HFFc6 (cell line): ENCODE measurements around the gene PICK1. TPM values are rescaled to one million over a fixed set of nuclear protein-coding genes. Genes with fewer than 3 reads are reported as not detected.
"Not testable (repeated sequence)": the region's sequence is repeated elsewhere in the genome, so short reads cannot be mapped to it uniquely, and the experiment has no call there.

Source experiments
- DNase-seq: peaks from one replicate; pipeline ENCODE4 v3.0.0-alpha.2; 2018
- H3K27ac Mint-ChIP-seq: 2 replicates; pipeline ENCODE4 v1.8.0; 2020; ENCODE audit warnings: mild to moderate bottlenecking, mixed read lengths
- H3K27me3 Mint-ChIP-seq: 2 replicates; pipeline ENCODE4 v1.8.0; 2021; ENCODE audit warnings: mild to moderate bottlenecking, moderate library complexity, mixed read lengths; ENCODE audit not compliant: insufficient read depth
- H3K36me3 Mint-ChIP-seq: 2 replicates; pipeline ENCODE4 v1.8.0; 2021; ENCODE audit warnings: low read depth, mixed read lengths
- H3K4me1 Mint-ChIP-seq: 2 replicates; pipeline ENCODE4 v1.8.0; 2020; ENCODE audit warnings: low read depth, mixed read lengths
- H3K4me3 Mint-ChIP-seq: 2 replicates; pipeline ENCODE4 v1.8.0; 2020; ENCODE audit warnings: mild to moderate bottlenecking, moderate library complexity, mixed read lengths
- H3K9me3 Mint-ChIP-seq: 2 replicates; pipeline ENCODE4 v1.8.0; 2020; ENCODE audit warnings: mild to moderate bottlenecking, mixed read lengths
- total RNA-seq, 6 experiments: library from RNA; stranded (reverse); fragmentation: NEBNext Ultra II Directional; extraction: Animal tissue kit (Norgen Biotek cat#: 25700); gene quantifications; 2 replicates in 1 of 6; 3 replicates in 5 of 6; pipeline ENCODE4 v1.2.3, GENCODE V29; 2021
- TF ChIP-seq, protein P1 (sequence below): fragments of 200-600 bp; sonication (generic); IDR thresholded peaks from 2 replicates; pipeline ENCODE4 v1.5.0; 2021; ENCODE audit warnings: antibody characterized with exemption, mild to moderate bottlenecking

PICK1 gene
- total RNA-seq, 6 experiments from 2014 or later = 7.0 to 10.0 (median 7.7) TPM

DNA sequence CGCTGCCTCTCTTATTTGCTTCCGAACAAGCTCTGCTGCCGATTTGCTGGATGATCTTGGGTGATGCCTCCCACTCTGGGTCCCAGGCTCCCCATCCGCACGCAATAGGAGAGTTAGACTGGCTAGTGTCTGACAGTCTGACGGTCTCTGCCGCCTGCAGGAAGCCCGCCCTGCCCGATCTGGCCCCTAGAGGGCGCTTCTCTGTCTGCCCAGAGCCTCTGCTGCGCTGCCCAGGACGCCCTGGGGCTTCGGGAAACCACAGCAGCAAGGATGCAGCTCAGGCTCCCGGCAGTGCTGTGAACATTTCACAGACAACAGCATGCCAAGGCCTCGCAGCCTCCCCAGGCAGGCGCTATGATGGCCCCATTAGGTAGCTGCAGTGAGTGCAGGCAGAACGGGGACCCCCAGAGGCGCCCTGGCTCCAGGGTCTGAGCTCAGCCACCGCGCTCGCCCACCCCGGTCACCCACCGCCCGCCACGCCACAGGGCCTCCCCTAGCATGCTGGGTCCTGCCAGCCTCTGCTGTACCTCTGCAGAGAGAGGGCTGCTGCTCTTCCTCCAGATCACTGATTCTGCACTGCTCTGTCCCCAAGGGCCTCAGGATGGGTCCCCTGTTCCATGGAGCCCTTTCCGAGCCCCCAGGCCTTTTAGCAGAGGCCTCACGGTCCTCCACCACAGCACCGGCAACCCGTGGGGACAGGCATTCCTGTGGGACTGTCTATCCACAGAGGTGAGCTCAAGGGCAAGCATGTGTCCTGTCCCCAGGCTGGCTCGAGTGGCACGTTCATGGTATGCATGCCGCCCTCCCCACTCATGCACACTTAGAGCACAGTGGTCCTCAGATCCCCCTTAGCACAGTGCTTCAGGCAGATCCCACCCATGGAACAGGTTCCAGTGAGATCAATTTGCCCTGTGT lies 57.5 kb downstream of the PICK1 start:
- peak; percentile 83 for DNase-seq
- H3K27me3 Mint-ChIP-seq = peaks cover 5% of the 10 kb centered on the region
- no peak overlapping the region for H3K27ac Mint-ChIP-seq
- TF ChIP-seq, protein P1, sequence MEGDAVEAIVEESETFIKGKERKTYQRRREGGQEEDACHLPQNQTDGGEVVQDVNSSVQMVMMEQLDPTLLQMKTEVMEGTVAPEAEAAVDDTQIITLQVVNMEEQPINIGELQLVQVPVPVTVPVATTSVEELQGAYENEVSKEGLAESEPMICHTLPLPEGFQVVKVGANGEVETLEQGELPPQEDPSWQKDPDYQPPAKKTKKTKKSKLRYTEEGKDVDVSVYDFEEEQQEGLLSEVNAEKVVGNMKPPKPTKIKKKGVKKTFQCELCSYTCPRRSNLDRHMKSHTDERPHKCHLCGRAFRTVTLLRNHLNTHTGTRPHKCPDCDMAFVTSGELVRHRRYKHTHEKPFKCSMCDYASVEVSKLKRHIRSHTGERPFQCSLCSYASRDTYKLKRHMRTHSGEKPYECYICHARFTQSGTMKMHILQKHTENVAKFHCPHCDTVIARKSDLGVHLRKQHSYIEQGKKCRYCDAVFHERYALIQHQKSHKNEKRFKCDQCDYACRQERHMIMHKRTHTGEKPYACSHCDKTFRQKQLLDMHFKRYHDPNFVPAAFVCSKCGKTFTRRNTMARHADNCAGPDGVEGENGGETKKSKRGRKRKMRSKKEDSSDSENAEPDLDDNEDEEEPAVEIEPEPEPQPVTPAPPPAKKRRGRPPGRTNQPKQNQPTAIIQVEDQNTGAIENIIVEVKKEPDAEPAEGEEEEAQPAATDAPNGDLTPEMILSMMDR = peak; percentile 97
- peaks cover 14% of the 10 kb centered on the region for H3K4me1 Mint-ChIP-seq
- H3K4me3 Mint-ChIP-seq = peak overlapping the region; percentile 68
- H3K9me3 Mint-ChIP-seq = peaks cover 1% of the 10 kb centered on the region; the same call in 1 of the 2 replicates
- no peaks in the 10 kb centered on the region for H3K36me3 Mint-ChIP-seq

DNA sequence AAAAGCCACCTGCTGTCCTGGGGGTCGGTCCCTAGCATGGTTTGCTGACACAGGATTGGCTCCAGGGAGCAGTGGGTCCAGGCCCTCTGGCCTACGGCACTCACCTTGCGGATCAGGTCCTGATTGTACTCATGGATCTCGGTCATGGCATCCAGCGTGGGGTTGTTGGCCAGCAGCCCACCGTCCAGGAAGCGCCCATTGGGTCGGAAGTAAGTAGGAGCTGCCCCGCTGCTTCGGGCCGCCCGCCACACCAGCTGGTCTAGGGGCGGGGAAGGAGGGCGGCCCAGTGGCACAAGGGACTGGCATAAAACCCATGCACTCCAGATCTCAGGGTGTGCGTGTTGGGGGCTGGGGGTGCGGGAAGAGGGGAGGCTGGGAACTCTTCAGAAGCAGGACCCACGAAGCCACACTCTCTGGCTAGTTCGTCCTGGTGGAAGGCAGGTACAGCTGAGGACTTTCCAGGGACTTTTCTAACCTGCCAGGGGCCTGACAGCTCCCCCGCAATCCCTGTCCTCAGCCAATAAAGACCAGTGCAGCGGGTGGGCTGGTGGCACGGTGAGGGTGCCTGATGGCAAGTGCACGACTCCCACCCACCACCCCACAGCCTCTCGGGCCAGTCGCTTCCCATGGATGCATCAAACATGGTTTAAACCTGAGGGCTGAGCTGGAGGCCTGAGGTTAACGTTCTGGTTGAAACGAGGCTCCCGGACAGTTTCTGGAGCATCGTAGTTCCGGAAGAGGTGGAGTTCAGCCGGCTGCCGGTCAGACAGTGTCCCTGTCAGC lies 58.4 kb downstream of the PICK1 start:
- H3K27ac Mint-ChIP-seq = no peak overlapping the region
- no peak for DNase-seq
- TF ChIP-seq, protein P1 = no peak

DNA sequence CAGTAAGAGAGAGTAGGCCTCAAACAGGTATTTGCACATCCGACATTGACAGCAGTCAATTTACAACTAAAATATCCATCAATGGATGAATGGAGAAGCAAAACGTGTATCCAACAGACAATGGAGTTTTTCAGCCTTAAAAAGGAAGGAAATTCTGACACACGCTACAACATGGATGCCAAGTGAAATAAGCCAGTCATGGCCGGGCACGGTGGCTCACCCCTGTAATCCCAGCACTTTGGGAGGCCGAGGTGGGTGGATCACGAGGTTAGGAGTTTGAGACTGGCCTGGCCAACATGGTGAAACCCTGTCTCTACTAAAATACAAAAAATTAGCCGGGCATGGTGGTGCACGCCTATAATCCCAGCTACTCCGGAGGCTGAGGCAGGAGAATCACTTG lies 60.4 kb downstream of the PICK1 start:
- peaks cover 14% of the 10 kb centered on the region for H3K4me1 Mint-ChIP-seq
- not testable (repeated sequence) for DNase-seq, H3K27me3 Mint-ChIP-seq, H3K4me3 Mint-ChIP-seq, H3K36me3 Mint-ChIP-seq, H3K9me3 Mint-ChIP-seq, H3K27ac Mint-ChIP-seq

More for the DNA sequence above, 58.4 kb downstream of the PICK1 start:
- H3K36me3 Mint-ChIP-seq = no peaks in the 10 kb centered on the region
- no peak overlapping the region for H3K4me3 Mint-ChIP-seq
- peaks cover 14% of the 10 kb centered on the region for H3K4me1 Mint-ChIP-seq
- peaks cover 7% of the 10 kb centered on the region for H3K27me3 Mint-ChIP-seq
- H3K9me3 Mint-ChIP-seq = no peaks in the 10 kb centered on the region

DNA sequence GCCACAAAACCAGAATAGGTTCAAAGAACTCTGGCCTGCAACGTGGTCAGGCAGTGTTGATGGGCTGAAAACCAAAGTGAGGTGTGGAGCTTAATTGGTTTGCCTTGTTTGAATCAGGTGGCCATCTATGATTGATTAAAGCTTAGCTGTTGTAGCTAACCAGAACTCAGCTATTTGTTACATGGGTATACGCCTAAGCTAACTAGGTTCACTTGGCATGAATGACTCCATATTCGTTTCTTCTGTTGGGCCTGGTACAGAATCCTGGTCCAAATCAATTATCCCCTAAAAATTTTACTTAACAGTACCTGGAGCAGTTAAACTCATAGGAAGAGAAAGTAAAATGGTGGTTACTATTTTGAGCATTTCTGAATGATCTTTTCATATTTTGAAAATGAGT lies 61.0 kb downstream of the PICK1 start:
- H3K27me3 Mint-ChIP-seq = peaks cover 5% of the 10 kb centered on the region
- TF ChIP-seq, protein P1 = no peak
- DNase-seq = no peak
- H3K4me1 Mint-ChIP-seq = peaks cover 14% of the 10 kb centered on the region
- no peaks in the 10 kb centered on the region for H3K9me3 Mint-ChIP-seq
- no peak overlapping the region for H3K4me3 Mint-ChIP-seq
- no peak overlapping the region for H3K27ac Mint-ChIP-seq
- H3K36me3 Mint-ChIP-seq = no peaks in the 10 kb centered on the region

DNA sequence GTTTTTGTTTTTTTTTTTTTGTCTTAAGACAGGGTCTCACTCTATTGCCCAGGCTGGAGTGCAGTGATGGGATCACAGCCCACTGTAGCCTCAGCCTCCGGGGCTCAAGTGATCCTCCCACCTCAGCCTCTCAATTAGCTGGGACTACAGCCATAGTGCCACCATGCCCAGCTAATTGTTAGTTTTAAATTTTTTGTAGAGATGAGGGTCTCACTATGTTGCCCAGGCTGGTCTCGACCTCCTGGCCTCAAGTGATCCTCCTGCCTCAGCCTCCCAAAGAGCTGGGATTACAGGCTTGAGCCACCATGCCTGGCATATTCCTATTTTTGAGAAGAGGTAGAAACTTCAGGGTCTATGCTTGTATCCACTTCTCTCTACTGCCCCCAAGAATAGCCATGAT lies 61.5 kb downstream of the PICK1 start:
- DNase-seq, H3K4me3 Mint-ChIP-seq, H3K9me3 Mint-ChIP-seq, H3K36me3 Mint-ChIP-seq, H3K27ac Mint-ChIP-seq, H3K27me3 Mint-ChIP-seq: not testable (repeated sequence)
- H3K4me1 Mint-ChIP-seq = peaks cover 10% of the 10 kb centered on the region

DNA sequence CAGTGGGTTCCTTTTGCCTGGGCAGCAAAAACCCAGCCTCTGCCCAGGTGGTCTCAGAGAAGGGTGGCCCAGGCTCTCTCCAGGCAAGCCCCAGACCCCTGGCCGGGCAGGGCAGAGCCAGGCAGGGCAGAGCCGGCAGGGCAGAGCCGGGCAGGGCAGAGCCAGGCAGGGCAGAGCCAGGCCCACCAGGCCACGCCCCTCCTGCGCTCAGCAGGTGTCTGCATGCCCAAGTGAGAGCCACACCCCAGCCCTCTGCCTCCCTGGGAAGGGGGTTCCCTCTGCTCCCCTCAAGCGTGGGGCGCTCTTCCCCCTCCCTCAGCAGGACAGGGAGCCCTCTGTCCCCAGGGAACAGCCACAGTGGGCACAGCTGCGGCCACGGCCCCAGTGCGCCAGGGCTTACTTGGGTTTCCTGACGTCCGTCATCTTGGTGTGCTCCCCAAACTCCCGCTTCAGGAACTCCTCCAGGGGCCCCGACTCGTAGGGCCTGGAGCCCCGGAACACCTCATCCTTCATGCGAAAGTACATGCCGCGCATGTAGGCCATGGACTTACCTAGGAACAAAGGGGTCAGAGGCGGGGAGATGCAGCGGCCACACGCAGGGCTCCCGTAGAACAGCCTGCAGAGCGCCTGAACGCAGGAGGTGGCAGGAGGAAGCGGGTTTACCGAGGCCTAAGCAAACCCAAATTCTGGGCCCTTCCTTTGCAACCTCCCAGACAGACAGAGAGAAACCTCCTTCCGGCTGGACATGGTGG lies 63.3 kb downstream of the PICK1 start:
- Mint-ChIP-seq H3K27me3 (peaks cover 3% of the 10 kb centered on the region; the same call in 1 of the 2 replicates), H3K36me3 (0 out of 2 replicates have a peak, but pooled peaks cover 4% of the 10 kb centered on the region), H3K4me1 (peaks cover 6% of the 10 kb centered on the region), H3K9me3 (no peaks in the 10 kb centered on the region), H3K27ac (no peak overlapping the region), H3K4me3 (no peak overlapping the region)
- TF ChIP-seq, protein P1 = no peak
- DNase-seq = no peak
